ENCODE results near the gene FAM20B. TPM values are rescaled to one million over a fixed set of nuclear protein-coding genes. Genes with fewer than 3 reads are reported as not detected.

Gene FAM20B
- total RNA-seq, 1 donor from 2014 or later: 27.5 TPM

GRCh38 chr1:179043266-179043665, 17.6 kb downstream of the FAM20B start:
- H3K36me3 ChIP-seq (ENCODE audit: control insufficient read depth, insufficient read depth, low read length): no peaks in the 10 kb centered on the region
- no peak overlapping the region for H3K4me3 ChIP-seq (ENCODE audit: low read depth, low read length)
- no peaks in the 10 kb centered on the region for H3K27me3 ChIP-seq (ENCODE audit: control insufficient read depth, insufficient read depth, low read length)
- DNase-seq (ENCODE audit: low read depth): no peak
- TF ChIP-seq CTCF (IDR thresholded peaks at IDR 0.05; ENCODE audit: insufficient read depth, low read length, poor library complexity, severe bottlenecking): no peak

- Histone ChIP-seq H3K27me3 (ENCODE audit: control insufficient read depth, insufficient read depth, low read length) (no peaks in the 10 kb centered on the region), H3K4me3 (ENCODE audit: low read depth, low read length) (no peak overlapping the region), H3K36me3 (ENCODE audit: control insufficient read depth, insufficient read depth, low read length) (no peaks in the 10 kb centered on the region)
- no peak for DNase-seq (ENCODE audit: low read depth)
- no peak for TF ChIP-seq CTCF (IDR thresholded peaks at IDR 0.05; ENCODE audit: insufficient read depth, low read length, poor library complexity, severe bottlenecking)
Observed at GRCh38 chr1:179043907-179044306, 18.2 kb downstream of the FAM20B start.

- TF ChIP-seq CTCF (IDR thresholded peaks at IDR 0.05; ENCODE audit: insufficient read depth, low read length, poor library complexity, severe bottlenecking): no peak
- Histone ChIP-seq H3K27me3 (ENCODE audit: control insufficient read depth, insufficient read depth, low read length) (no peaks in the 10 kb centered on the region), H3K4me3 (ENCODE audit: low read depth, low read length) (no peak overlapping the region), H3K36me3 (ENCODE audit: control insufficient read depth, insufficient read depth, low read length) (no peaks in the 10 kb centered on the region)
- DNase-seq (ENCODE audit: low read depth): no peak
Observed at GRCh38 chr1:179046808-179047635, 21.3 kb downstream of the FAM20B start.

- TF ChIP-seq CTCF (IDR thresholded peaks at IDR 0.05; ENCODE audit: insufficient read depth, low read length, poor library complexity, severe bottlenecking): no peak
- no peaks in the 10 kb centered on the region for H3K36me3 ChIP-seq (ENCODE audit: control insufficient read depth, insufficient read depth, low read length)
- H3K4me3 ChIP-seq (ENCODE audit: low read depth, low read length): no peak overlapping the region
- no peaks in the 10 kb centered on the region for H3K27me3 ChIP-seq (ENCODE audit: control insufficient read depth, insufficient read depth, low read length)
- no peak for DNase-seq (ENCODE audit: low read depth)
Observed at GRCh38 chr1:179047636-179047997, 21.9 kb downstream of the FAM20B start.

GRCh38 chr1:179048339-179049124, 22.8 kb downstream of the FAM20B start:
- no peak overlapping the region for H3K4me3 ChIP-seq (ENCODE audit: low read depth, low read length)
- no peak for TF ChIP-seq CTCF (IDR thresholded peaks at IDR 0.05; ENCODE audit: insufficient read depth, low read length, poor library complexity, severe bottlenecking)

More at GRCh38 chr1:179048339-179049124, 22.8 kb downstream of the FAM20B start:
- no peak for DNase-seq (ENCODE audit: low read depth)
- H3K36me3 ChIP-seq (ENCODE audit: control insufficient read depth, insufficient read depth, low read length): no peaks in the 10 kb centered on the region
- no peaks in the 10 kb centered on the region for H3K27me3 ChIP-seq (ENCODE audit: control insufficient read depth, insufficient read depth, low read length)
